SK-N-SH (cell line): ENCODE results near the gene LILRA6. TPM values are rescaled to one million over a fixed set of nuclear protein-coding genes. Genes with fewer than 3 reads are reported as not detected.

Experiments used
- CTCF ChIA-PET: fragments of 300-600, 350-600 bp; formaldehyde crosslinking; extraction: SDS; loops from one replicate; lab custom pipeline; 2021; lab: Yijun Ruan, JAX
- POLR2A ChIA-PET: fragments of 350-600 bp; sonication (Branson Sonifier 250); formaldehyde crosslinking; extraction: SDS; loops from one replicate; lab custom pipeline; 2020; ENCODE audit warnings: antibody characterized with exemption, inconsistent platforms; lab: Yijun Ruan, JAX
- DNase-seq: peaks from one replicate; pipeline ENCODE4 v3.0.0; 2012
- H2AFZ ChIP-seq: fragments of 200-600 bp; sonication (generic); 2 replicates; pipeline ENCODE4 v1.8.1; 2016; ENCODE audit warnings: antibody characterized with exemption, mild to moderate bottlenecking, low read depth
- H3F3A ChIP-seq: fragments of 200-600 bp; sonication (generic); replicated peaks from 2 replicates; pipeline ENCODE3; 2016; ENCODE audit warnings: antibody characterized with exemption, mild to moderate bottlenecking; ENCODE audit not compliant: insufficient read depth
- H3K27ac ChIP-seq, 2 experiments: fragments of 200-500 bp in 1 of 2; fragments of 200-600 bp in 1 of 2; sonication (Bioruptor generic) in 1 of 2; sonication (generic), shearing (Covaris generic) in 1 of 2; 2 replicates each; pipeline versions ENCODE4 v1.5.1 to v1.6.1; 2014 to 2016; ENCODE audit warnings: low read depth in 2 of 2, inconsistent platforms in 1 of 2, low read length in 1 of 2, mild to moderate bottlenecking in 1 of 2, mixed read lengths in 1 of 2
- H3K27me3 ChIP-seq: fragments of 200-600 bp; sonication (generic), shearing (Covaris generic); 2 replicates; pipeline ENCODE4 v1.6.1; 2016; ENCODE audit warnings: mixed run types; ENCODE audit not compliant: insufficient read depth
- H3K36me3 ChIP-seq, 2 experiments: fragments of 200-500 bp in 1 of 2; fragments of 200-600 bp in 1 of 2; sonication (Bioruptor generic) in 1 of 2; sonication (generic) in 1 of 2; replicated peaks in 1 of 2; 2 replicates each; pipeline versions ENCODE3 to v1.5.1; 2014 to 2016; ENCODE audit warnings: low read length in 1 of 2, mild to moderate bottlenecking in 1 of 2; ENCODE audit not compliant: insufficient read depth in 2 of 2, control insufficient read depth in 1 of 2
- H3K4me1 ChIP-seq, 2 experiments: fragments of 200-500 bp in 1 of 2; fragments of 200-600 bp in 1 of 2; sonication (Bioruptor generic) in 1 of 2; sonication (generic), shearing (Covaris generic) in 1 of 2; 2 replicates each; pipeline versions ENCODE4 v1.5.1 to v1.6.1; 2014 to 2016; ENCODE audit warnings: low read depth in 1 of 2, low read length in 1 of 2, mixed run types in 1 of 2; ENCODE audit not compliant: insufficient read depth in 2 of 2, control insufficient read depth in 1 of 2
- H3K4me2 ChIP-seq: fragments of 200-600 bp; sonication (generic), shearing (Covaris generic); 2 replicates; pipeline ENCODE4 v1.6.1; 2017; ENCODE audit warnings: mixed run types
- H3K4me3 ChIP-seq, 2 experiments: fragments of 200-500 bp in 1 of 2; fragments of 200-600 bp in 1 of 2; sonication (Bioruptor generic) in 1 of 2; sonication (generic), shearing (Covaris generic) in 1 of 2; 2 replicates each; pipeline versions ENCODE4 v1.5.1 to v1.8.1; 2014 to 2016; ENCODE audit warnings: low read depth in 2 of 2, inconsistent platforms in 1 of 2, low read length in 1 of 2, mild to moderate bottlenecking in 1 of 2, mixed read lengths in 1 of 2, moderate library complexity in 1 of 2
- H3K79me2 ChIP-seq: fragments of 200-600 bp; sonication (generic); 2 replicates; pipeline ENCODE4 v1.8.1; 2017; ENCODE audit warnings: mild to moderate bottlenecking; ENCODE audit not compliant: insufficient read depth
- H3K9ac ChIP-seq: fragments of 200-600 bp; sonication (generic); 2 replicates; pipeline ENCODE4 v1.6.1; 2017; ENCODE audit warnings: mixed run types
- H3K9me2 ChIP-seq: fragments of 200-600 bp; sonication (generic); 2 replicates; pipeline ENCODE4 v1.6.1; 2017; ENCODE audit warnings: mixed run types
- H3K9me3 ChIP-seq: fragments of 200-600 bp; sonication (generic); 2 replicates; pipeline ENCODE4 v1.6.1; 2017; ENCODE audit warnings: mixed run types, mild to moderate bottlenecking, moderate library complexity
- H4K20me1 ChIP-seq: fragments of 200-600 bp; sonication (generic); 2 replicates; pipeline ENCODE4 v1.6.1; 2017; ENCODE audit warnings: mild to moderate bottlenecking, mixed run types; ENCODE audit not compliant: insufficient read depth
- CTCF ChIP-seq: fragments of 200-600 bp; sonication (generic); IDR thresholded peaks from 2 replicates; pipeline ENCODE4 v1.6.1; 2017; ENCODE audit warnings: antibody characterized with exemption, mild to moderate bottlenecking, moderate library complexity
- EP300 ChIP-seq, 2 experiments: IDR thresholded peaks; 2 replicates each; pipeline versions ENCODE4 v1.4.0 to v1.6.1; 2012; ENCODE audit warnings: borderline replicate concordance in 1 of 2, low read depth in 1 of 2, low read length in 1 of 2
- IRF3 ChIP-seq: fragments of 150-350 bp; IDR thresholded peaks from 2 replicates; pipeline ENCODE4 v1.6.1; 2016; ENCODE audit warnings: mild to moderate bottlenecking, low read depth, low read length
- JUND ChIP-seq: IDR thresholded peaks from 2 replicates; pipeline ENCODE4 v1.4.0; 2012
- MXI1 ChIP-seq: IDR thresholded peaks from 2 replicates; pipeline ENCODE4 v1.6.1; 2012; ENCODE audit warnings: mild to moderate bottlenecking, low read depth, low read length, improper control_type of control experiment
- NFIC ChIP-seq: IDR thresholded peaks from 2 replicates; pipeline ENCODE4 v1.4.0; 2012; ENCODE audit warnings: borderline replicate concordance
- NRF1 ChIP-seq: IDR thresholded peaks from 2 replicates; pipeline ENCODE4 v1.6.1; 2012; ENCODE audit warnings: low read depth, mild to moderate bottlenecking, low read length
- TAF1 ChIP-seq: IDR thresholded peaks from 2 replicates; pipeline ENCODE4 v1.6.1; 2012; ENCODE audit warnings: low read depth, mild to moderate bottlenecking, low read length, moderate library complexity, borderline replicate concordance
- TCF12 ChIP-seq: IDR thresholded peaks from 2 replicates; pipeline ENCODE4 v1.4.0; 2012
- USF2 ChIP-seq: fragments of 150-350 bp; IDR thresholded peaks from 2 replicates; pipeline ENCODE4 v1.6.1; 2017; ENCODE audit warnings: antibody characterized with exemption, low read length, low read depth, borderline replicate concordance
- YY1 ChIP-seq: IDR thresholded peaks from 2 replicates; pipeline ENCODE4 v1.4.0; 2012; ENCODE audit warnings: low read depth, mild to moderate bottlenecking
- WGBS: methylation state at CpG from one replicate; pipeline ENCODE4 v1.1.6; 2017; ENCODE audit warnings: low lambda C conversion rate; 5-methylcytosine and 5-hydroxymethylcytosine counted together
- polyA plus RNA-seq, 3 experiments: library from polyadenylated mRNA; depleted of rRNA; stranded (reverse); fragments of >200 nt; gene quantifications; 2 replicates each; pipeline ENCODE4 v1.2.3, GENCODE V29; 2012

LILRA6 gene
- polyA plus RNA-seq, 1 of the 3 experiments (the other 2 are of a cell fraction) = not detected

GRCh38 chr19:54191811-54192453 is 50.7 kb downstream of the LILRA6 start:
- no peak for DNase-seq
- peaks cover 14 to 28% of the 10 kb centered on the region in 2 experiments for H3K36me3 ChIP-seq
- 52% methylated on average over 13 of the region's 19 CpGs for WGBS
- peak overlapping the region; percentile 96 to 97 for H3K27ac ChIP-seq
- CTCF ChIA-PET = interaction anchor here (1.2 to 1.5 kb wide), 2 partner anchors 13 to 22 kb away, joined by 3 to 6 read pairs; no protein-coding TSS in a partner anchor
- peak overlapping the region; percentile 100 for H3K4me2 ChIP-seq
- H3K4me1 ChIP-seq = peaks cover 0 to 15% of the 10 kb centered on the region in 2 experiments; a peak in 1 of 4 replicates
- H3K4me3 ChIP-seq = peak overlapping the region; percentile 84 to 93
- peak overlapping the region; percentile 96 for H2AFZ ChIP-seq
- TF ChIP-seq NRF1 (no peak), EP300 (IDR thresholded peaks at IDR 0.05; ENCODE audit: borderline replicate concordance in 1 of 2, low read depth in 1 of 2, low read length in 1 of 2) (no peak), NFIC (no peak), TAF1 (no peak), JUND (no peak), IRF3 (no peak), YY1 (no peak), USF2 (no peak), TCF12 (no peak), MXI1 (no peak), CTCF (no peak)
- POLR2A ChIA-PET = interaction anchor here (0.6 to 4.1 kb wide), 3 partner anchors 9 to 76 kb away, joined by 3 to 50 read pairs (median 4); partner anchors contain the start of genes CNOT3, PRPF31, RPS9 and TFPT
- peaks cover 57% of the 10 kb centered on the region for H3K79me2 ChIP-seq
- no peaks in the 10 kb centered on the region for H3K9me2 ChIP-seq
- H3F3A ChIP-seq = peaks cover 7% of the 10 kb centered on the region
- no peaks in the 10 kb centered on the region for H4K20me1 ChIP-seq
- H3K9me3 ChIP-seq = no peaks in the 10 kb centered on the region
- H3K27me3 ChIP-seq = no peaks in the 10 kb centered on the region
- peak overlapping the region; percentile 78 for H3K9ac ChIP-seq
